Inflammatory macrophage treated with lipopolysaccharide for 1 hour (primary cell): ENCODE results near the gene CPM.

ENCODE experiments used
- DNase-seq, 2 donors: peaks; one replicate each; pipeline ENCODE4 v3.0.0-alpha.2; 2020 to 2022

CPM gene

GRCh38 chr12:68873316-68873715, 59.7 kb downstream of the CPM start:
- DNase-seq = no peak

- peak; percentile 33 to 45 for DNase-seq
Measured at GRCh38 chr12:68871921-68872320, 61.0 kb downstream of the CPM start.

GRCh38 chr12:68871396-68871795, 61.6 kb downstream of the CPM start:
- no peak for DNase-seq

GRCh38 chr12:68870443-68870842, 62.5 kb downstream of the CPM start:
- no peak for DNase-seq

GRCh38 chr12:68870011-68870410, 63.0 kb downstream of the CPM start:
- no peak for DNase-seq

GRCh38 chr12:68868043-68868790, 64.8 kb downstream of the CPM start:
- DNase-seq = no peak

- DNase-seq = no peak
Measured at GRCh38 chr12:68867606-68868005, 65.4 kb downstream of the CPM start.

GRCh38 chr12:68866950-68867349, 66.0 kb downstream of the CPM start:
- DNase-seq = no peak

- no peak for DNase-seq
Measured at GRCh38 chr12:68865399-68866164, 67.4 kb downstream of the CPM start.

- no peak for DNase-seq
Measured at GRCh38 chr12:68864604-68865003, 68.4 kb downstream of the CPM start.

GRCh38 chr12:68863886-68864454, 69.0 kb downstream of the CPM start:
- peak; percentile 51 to 75 for DNase-seq

- DNase-seq = no peak
Measured at GRCh38 chr12:68863109-68863770, 69.7 kb downstream of the CPM start.

- DNase-seq = no peak
Measured at GRCh38 chr12:68861890-68862289, 71.1 kb downstream of the CPM start.

- DNase-seq = no peak
Measured at GRCh38 chr12:68856510-68856909, 76.5 kb downstream of the CPM start.

- no peak for DNase-seq
Measured at GRCh38 chr12:68855771-68856170, 77.2 kb downstream of the CPM start.

- no peak for DNase-seq
Measured at GRCh38 chr12:68855111-68855510, 77.9 kb downstream of the CPM start.

GRCh38 chr12:68854554-68854953, 78.4 kb downstream of the CPM start:
- DNase-seq = no peak

- DNase-seq = no peak
Measured at GRCh38 chr12:68854078-68854468, 78.9 kb downstream of the CPM start.

- DNase-seq = no peak
Measured at GRCh38 chr12:68853396-68854077, 79.4 kb downstream of the CPM start.

- no peak for DNase-seq
Measured at GRCh38 chr12:68851592-68852306, 81.2 kb downstream of the CPM start.

GRCh38 chr12:68850390-68850789, 82.6 kb downstream of the CPM start:
- DNase-seq = no peak

- no peak for DNase-seq
Measured at GRCh38 chr12:68846811-68847210, 86.2 kb downstream of the CPM start.
